ENCODE data around the gene MECP2.
A peak's percentile ranks its signal among the peaks of the same experiment; 100 is the strongest.

Gene MECP2

DNA sequence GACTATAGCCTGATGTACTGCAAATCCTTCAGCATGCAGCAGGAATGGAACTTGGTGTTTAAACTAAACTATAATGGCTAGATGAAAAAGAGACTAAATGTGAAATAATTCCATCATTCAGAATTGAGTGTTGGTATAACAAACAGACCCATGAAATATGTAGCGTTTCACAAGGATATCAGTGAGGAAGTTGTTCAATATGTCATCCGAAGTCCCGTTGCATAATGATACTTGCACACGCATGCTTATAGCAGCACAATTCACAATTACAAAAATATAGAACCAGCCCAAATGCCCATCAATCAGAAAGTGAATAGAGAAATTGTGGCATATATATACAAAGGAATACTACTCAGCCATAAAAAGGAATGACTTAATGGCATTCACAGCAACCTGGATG is 20.4 kb downstream of the MECP2 start:
- TF ChIP-seq ZFP3 (CRISPR knock-in tag; IDR thresholded peaks at IDR 0.05) (no peak), ZNF8 (CRISPR knock-in tag; IDR thresholded peaks at IDR 0.05) (no peak), ARNTL (CRISPR knock-in tag; IDR thresholded peaks at IDR 0.05; ENCODE audit: borderline replicate concordance, low read depth) (no peak), ZNF565 (CRISPR knock-in tag; conservative IDR thresholded peaks at IDR 0.05; ENCODE audit: low read depth) (no peak), ISL1 (CRISPR knock-in tag; IDR thresholded peaks at IDR 0.05) (no peak), ESRRG (CRISPR knock-in tag; IDR thresholded peaks at IDR 0.05) (no peak), GLIS3 (CRISPR knock-in tag; IDR thresholded peaks at IDR 0.05) (no peak), SNAI2 (CRISPR knock-in tag; IDR thresholded peaks at IDR 0.05) (no peak), CSDC2 (CRISPR knock-in tag; IDR thresholded peaks at IDR 0.05) (no peak), ZC3H10 (CRISPR knock-in tag; IDR thresholded peaks at IDR 0.05) (no peak), PPARA (CRISPR knock-in tag; IDR thresholded peaks at IDR 0.05; ENCODE audit: borderline replicate concordance) (no peak), TCF4 (CRISPR knock-in tag; IDR thresholded peaks at IDR 0.05; ENCODE audit: borderline replicate concordance) (no peak), ZFP30 (CRISPR knock-in tag; IDR thresholded peaks at IDR 0.05) (no peak), BACH2 (CRISPR knock-in tag; IDR thresholded peaks at IDR 0.05; ENCODE audit: borderline replicate concordance) (no peak), ZNF70 (CRISPR knock-in tag; IDR thresholded peaks at IDR 0.05) (no peak)
- TF ChIP-seq, protein P1, sequence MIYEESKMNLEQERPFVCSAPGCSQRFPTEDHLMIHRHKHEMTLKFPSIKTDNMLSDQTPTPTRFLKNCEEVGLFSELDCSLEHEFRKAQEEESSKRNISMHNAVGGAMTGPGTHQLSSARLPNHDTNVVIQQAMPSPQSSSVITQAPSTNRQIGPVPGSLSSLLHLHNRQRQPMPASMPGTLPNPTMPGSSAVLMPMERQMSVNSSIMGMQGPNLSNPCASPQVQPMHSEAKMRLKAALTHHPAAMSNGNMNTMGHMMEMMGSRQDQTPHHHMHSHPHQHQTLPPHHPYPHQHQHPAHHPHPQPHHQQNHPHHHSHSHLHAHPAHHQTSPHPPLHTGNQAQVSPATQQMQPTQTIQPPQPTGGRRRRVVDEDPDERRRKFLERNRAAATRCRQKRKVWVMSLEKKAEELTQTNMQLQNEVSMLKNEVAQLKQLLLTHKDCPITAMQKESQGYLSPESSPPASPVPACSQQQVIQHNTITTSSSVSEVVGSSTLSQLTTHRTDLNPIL (CRISPR knock-in tag; IDR thresholded peaks at IDR 0.05; ENCODE audit: low read depth): no peak
- TF ChIP-seq, protein P2, sequence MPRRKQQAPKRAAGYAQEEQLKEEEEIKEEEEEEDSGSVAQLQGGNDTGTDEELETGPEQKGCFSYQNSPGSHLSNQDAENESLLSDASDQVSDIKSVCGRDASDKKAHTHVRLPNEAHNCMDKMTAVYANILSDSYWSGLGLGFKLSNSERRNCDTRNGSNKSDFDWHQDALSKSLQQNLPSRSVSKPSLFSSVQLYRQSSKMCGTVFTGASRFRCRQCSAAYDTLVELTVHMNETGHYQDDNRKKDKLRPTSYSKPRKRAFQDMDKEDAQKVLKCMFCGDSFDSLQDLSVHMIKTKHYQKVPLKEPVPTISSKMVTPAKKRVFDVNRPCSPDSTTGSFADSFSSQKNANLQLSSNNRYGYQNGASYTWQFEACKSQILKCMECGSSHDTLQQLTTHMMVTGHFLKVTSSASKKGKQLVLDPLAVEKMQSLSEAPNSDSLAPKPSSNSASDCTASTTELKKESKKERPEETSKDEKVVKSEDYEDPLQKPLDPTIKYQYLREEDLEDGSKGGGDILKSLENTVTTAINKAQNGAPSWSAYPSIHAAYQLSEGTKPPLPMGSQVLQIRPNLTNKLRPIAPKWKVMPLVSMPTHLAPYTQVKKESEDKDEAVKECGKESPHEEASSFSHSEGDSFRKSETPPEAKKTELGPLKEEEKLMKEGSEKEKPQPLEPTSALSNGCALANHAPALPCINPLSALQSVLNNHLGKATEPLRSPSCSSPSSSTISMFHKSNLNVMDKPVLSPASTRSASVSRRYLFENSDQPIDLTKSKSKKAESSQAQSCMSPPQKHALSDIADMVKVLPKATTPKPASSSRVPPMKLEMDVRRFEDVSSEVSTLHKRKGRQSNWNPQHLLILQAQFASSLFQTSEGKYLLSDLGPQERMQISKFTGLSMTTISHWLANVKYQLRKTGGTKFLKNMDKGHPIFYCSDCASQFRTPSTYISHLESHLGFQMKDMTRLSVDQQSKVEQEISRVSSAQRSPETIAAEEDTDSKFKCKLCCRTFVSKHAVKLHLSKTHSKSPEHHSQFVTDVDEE (CRISPR knock-in tag; IDR thresholded peaks at IDR 0.05): no peak
- TF ChIP-seq, protein P3, sequence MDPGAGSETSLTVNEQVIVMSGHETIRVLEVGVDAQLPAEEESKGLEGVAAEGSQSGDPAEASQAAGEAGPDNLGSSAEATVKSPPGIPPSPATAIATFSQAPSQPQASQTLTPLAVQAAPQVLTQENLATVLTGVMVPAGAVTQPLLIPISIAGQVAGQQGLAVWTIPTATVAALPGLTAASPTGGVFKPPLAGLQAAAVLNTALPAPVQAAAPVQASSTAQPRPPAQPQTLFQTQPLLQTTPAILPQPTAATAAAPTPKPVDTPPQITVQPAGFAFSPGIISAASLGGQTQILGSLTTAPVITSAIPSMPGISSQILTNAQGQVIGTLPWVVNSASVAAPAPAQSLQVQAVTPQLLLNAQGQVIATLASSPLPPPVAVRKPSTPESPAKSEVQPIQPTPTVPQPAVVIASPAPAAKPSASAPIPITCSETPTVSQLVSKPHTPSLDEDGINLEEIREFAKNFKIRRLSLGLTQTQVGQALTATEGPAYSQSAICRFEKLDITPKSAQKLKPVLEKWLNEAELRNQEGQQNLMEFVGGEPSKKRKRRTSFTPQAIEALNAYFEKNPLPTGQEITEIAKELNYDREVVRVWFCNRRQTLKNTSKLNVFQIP (CRISPR knock-in tag; IDR thresholded peaks at IDR 0.05; ENCODE audit: borderline replicate concordance, low read depth): no peak
- TF ChIP-seq, protein P4, sequence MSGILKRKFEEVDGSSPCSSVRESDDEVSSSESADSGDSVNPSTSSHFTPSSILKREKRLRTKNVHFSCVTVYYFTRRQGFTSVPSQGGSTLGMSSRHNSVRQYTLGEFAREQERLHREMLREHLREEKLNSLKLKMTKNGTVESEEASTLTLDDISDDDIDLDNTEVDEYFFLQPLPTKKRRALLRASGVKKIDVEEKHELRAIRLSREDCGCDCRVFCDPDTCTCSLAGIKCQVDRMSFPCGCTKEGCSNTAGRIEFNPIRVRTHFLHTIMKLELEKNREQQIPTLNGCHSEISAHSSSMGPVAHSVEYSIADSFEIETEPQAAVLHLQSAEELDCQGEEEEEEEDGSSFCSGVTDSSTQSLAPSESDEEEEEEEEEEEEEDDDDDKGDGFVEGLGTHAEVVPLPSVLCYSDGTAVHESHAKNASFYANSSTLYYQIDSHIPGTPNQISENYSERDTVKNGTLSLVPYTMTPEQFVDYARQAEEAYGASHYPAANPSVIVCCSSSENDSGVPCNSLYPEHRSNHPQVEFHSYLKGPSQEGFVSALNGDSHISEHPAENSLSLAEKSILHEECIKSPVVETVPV (CRISPR knock-in tag; IDR thresholded peaks at IDR 0.05): no peak
- TF ChIP-seq, protein P5, sequence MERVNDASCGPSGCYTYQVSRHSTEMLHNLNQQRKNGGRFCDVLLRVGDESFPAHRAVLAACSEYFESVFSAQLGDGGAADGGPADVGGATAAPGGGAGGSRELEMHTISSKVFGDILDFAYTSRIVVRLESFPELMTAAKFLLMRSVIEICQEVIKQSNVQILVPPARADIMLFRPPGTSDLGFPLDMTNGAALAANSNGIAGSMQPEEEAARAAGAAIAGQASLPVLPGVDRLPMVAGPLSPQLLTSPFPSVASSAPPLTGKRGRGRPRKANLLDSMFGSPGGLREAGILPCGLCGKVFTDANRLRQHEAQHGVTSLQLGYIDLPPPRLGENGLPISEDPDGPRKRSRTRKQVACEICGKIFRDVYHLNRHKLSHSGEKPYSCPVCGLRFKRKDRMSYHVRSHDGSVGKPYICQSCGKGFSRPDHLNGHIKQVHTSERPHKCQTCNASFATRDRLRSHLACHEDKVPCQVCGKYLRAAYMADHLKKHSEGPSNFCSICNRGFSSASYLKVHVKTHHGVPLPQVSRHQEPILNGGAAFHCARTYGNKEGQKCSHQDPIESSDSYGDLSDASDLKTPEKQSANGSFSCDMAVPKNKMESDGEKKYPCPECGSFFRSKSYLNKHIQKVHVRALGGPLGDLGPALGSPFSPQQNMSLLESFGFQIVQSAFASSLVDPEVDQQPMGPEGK (CRISPR knock-in tag; IDR thresholded peaks at IDR 0.05; ENCODE audit: borderline replicate concordance): no peak
- no peak for ATAC-seq

DNA sequence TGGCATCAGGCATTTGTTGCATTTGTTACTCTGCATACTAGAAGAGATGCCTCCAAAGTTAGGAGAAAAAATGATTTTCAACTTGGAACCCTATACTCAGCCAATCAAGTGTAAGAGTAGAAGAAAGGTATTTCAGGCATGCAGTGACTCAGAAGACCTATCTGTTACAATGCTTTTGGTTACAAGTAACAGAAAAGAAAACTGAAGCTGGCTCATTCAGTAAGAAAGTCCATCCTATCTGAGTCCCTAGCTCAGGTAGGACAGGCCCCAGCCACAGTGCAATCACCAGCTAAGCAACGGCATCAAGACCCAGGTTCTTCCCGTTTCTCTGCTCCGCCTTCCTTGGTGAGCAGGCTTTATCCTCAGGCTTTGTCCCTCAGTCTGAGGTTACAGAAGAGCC is 23.3 kb downstream of the MECP2 start:
- TF ChIP-seq, protein P1 (CRISPR knock-in tag; IDR thresholded peaks at IDR 0.05; ENCODE audit: low read depth): no peak
- TF ChIP-seq SNAI2 (CRISPR knock-in tag; IDR thresholded peaks at IDR 0.05) (no peak), ZFP3 (CRISPR knock-in tag; IDR thresholded peaks at IDR 0.05) (no peak), OSR1 (CRISPR knock-in tag; IDR thresholded peaks at IDR 0.05) (no peak), BACH2 (CRISPR knock-in tag; IDR thresholded peaks at IDR 0.05; ENCODE audit: borderline replicate concordance) (no peak)
- TF ChIP-seq, protein P5 (CRISPR knock-in tag; IDR thresholded peaks at IDR 0.05; ENCODE audit: borderline replicate concordance): no peak
- ATAC-seq: peak; percentile 98

All from SK-N-SH treated with all-trans-retinoic acid at 6 μM for 48 hours (cell line).